Testis (tissue), 3 donors: ENCODE measurements around the gene TENM4. TPM values are rescaled to one million over a fixed set of nuclear protein-coding genes. Genes with fewer than 3 reads are reported as not detected.

Source experiments
- DNase-seq: peaks from one replicate; pipeline ENCODE4 v3.0.0-alpha.2; 2019
- H3K27ac ChIP-seq, 2 donors: fragments of 200-600 bp; sonication (generic); one replicate each; pipeline ENCODE4 v1.5.1; 2019
- H3K27me3 ChIP-seq: fragments of 200-600 bp; sonication (generic); one replicate; pipeline ENCODE4 v1.5.1; 2019
- H3K36me3 ChIP-seq: fragments of 200-600 bp; sonication (generic); one replicate; pipeline ENCODE4 v1.5.1; 2017; ENCODE audit warnings: low read depth; ENCODE audit errors: missing control alignments
- H3K4me1 ChIP-seq: fragments of 200-600 bp; sonication (generic); one replicate; pipeline ENCODE4 v1.5.1; 2019
- H3K4me3 ChIP-seq, 2 donors: fragments of 200-600 bp; sonication (generic); one replicate each; pipeline ENCODE4 v1.5.1; 2017 to 2019
- H3K9me3 ChIP-seq: fragments of 200-600 bp; sonication (generic); one replicate; pipeline ENCODE4 v1.5.1; 2017
- POLR2A ChIP-seq: fragments of 450-650 bp; IDR thresholded peaks from one replicate; pipeline ENCODE4 v1.6.1; 2017; ENCODE audit warnings: antibody characterized with exemption, mild to moderate bottlenecking, moderate library complexity
- WGBS, 2 donors: methylation state at CpG; one replicate each; pipeline ENCODE4 v1.1.5; 2018; 5-methylcytosine and 5-hydroxymethylcytosine counted together
- intact Hi-C: fragments of 100-400 bp; cut with DNase I; formaldehyde crosslinking; loops from one replicate; pipeline ENCODE4 v1.15.1; 2023; ENCODE audit warnings: low total_unique reads
- polyA plus RNA-seq: library from polyadenylated mRNA; stranded (reverse); fragments of 350-450 nt; fragmentation: Illumina TruSeq; extraction: RNeasy Lipid Tissue Mini Kit (QIAGEN cat#74804); gene quantifications from one replicate; pipeline ENCODE4 v1.2.3, GENCODE V29; 2014; ENCODE audit warnings: low read depth, low replicate concordance; ENCODE audit not compliant: insufficient read depth
- total RNA-seq, 2 donors: library from RNA; depleted of rRNA; stranded (reverse); fragments of >200 nt; gene quantifications; one replicate each; pipeline ENCODE4 v1.2.3, GENCODE V29; 2016
- TF ChIP-seq, protein P1 (sequence below), 3 experiments: fragments of 450-650 bp in 2 of 3; fragments of 200-600 bp in 1 of 3; sonication (generic) in 1 of 3; IDR thresholded peaks; one replicate each; pipeline ENCODE4 v1.5.1; 2016 to 2019; ENCODE audit warnings: antibody characterized with exemption in 3 of 3, mild to moderate bottlenecking in 2 of 3, moderate library complexity in 1 of 3

Gene TENM4
- total and polyA plus RNA-seq, 3 donors from 2014 or later, result 10.6 to 17.9 (median 11.4) TPM

DNA sequence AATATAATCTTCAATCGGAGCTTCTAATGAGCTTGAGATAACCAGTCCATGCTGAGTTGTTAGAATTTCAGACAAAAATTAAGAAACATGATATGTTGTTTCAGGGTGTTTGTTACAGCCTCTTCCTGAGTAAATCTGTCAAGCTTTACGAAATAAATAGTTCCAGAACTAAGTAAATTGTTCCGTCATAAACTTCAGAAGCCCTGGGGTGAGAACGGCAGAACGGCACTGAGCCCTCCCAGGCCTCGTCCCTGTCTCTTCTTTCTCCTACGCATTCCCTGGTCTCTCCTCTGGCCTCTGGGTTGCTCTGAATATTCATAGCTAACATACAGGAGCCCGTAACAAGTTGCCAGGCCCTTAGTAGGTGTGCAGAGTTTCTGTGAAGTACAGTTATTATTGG is 475.4 kb downstream of the TENM4 start:
- TF ChIP-seq POLR2A, result no peak
- TF ChIP-seq, protein P1, sequence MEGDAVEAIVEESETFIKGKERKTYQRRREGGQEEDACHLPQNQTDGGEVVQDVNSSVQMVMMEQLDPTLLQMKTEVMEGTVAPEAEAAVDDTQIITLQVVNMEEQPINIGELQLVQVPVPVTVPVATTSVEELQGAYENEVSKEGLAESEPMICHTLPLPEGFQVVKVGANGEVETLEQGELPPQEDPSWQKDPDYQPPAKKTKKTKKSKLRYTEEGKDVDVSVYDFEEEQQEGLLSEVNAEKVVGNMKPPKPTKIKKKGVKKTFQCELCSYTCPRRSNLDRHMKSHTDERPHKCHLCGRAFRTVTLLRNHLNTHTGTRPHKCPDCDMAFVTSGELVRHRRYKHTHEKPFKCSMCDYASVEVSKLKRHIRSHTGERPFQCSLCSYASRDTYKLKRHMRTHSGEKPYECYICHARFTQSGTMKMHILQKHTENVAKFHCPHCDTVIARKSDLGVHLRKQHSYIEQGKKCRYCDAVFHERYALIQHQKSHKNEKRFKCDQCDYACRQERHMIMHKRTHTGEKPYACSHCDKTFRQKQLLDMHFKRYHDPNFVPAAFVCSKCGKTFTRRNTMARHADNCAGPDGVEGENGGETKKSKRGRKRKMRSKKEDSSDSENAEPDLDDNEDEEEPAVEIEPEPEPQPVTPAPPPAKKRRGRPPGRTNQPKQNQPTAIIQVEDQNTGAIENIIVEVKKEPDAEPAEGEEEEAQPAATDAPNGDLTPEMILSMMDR (IDR thresholded peaks at IDR 0.05), result no peak
- no peak for DNase-seq
- H3K4me1 ChIP-seq, result no peaks in the 10 kb centered on the region
- no peak overlapping the region for H3K27ac ChIP-seq
- no peak overlapping the region for H3K4me3 ChIP-seq
- intact Hi-C loops, result no loop called here
- WGBS, 2 donors, result 87 to 91% methylated on average over 8 of the region's 8 CpGs
- H3K36me3 ChIP-seq, result no peaks in the 10 kb centered on the region
- H3K27me3 ChIP-seq, result no peaks in the 10 kb centered on the region
- H3K9me3 ChIP-seq, result no peaks in the 10 kb centered on the region

GRCh38 chr11:78961937-78962701 is 478.7 kb downstream of the TENM4 start:
- H3K4me1 ChIP-seq, result no peaks in the 10 kb centered on the region
- H3K36me3 ChIP-seq, result no peaks in the 10 kb centered on the region
- 20 to 31% methylated on average over 36 of the region's 36 CpGs for WGBS, 2 donors
- no peaks in the 10 kb centered on the region for H3K27me3 ChIP-seq
- no peak overlapping the region for H3K27ac ChIP-seq
- intact Hi-C loops, result no loop called here
- peak; percentile 71 for DNase-seq
- TF ChIP-seq POLR2A, result no peak
- TF ChIP-seq, protein P1 (IDR thresholded peaks at IDR 0.05), result no peak
- peak overlapping the region; percentile 5 to 30 for H3K4me3 ChIP-seq
- no peaks in the 10 kb centered on the region for H3K9me3 ChIP-seq

- Histone ChIP-seq H3K9me3 (no peaks in the 10 kb centered on the region), H3K4me1 (no peaks in the 10 kb centered on the region), H3K36me3 (no peaks in the 10 kb centered on the region), H3K27me3 (no peaks in the 10 kb centered on the region), H3K4me3 (peak overlapping the region in 1 of 2 donors; percentile 30), H3K27ac (no peak overlapping the region)
- no peak for TF ChIP-seq POLR2A
- TF ChIP-seq, protein P1 (IDR thresholded peaks at IDR 0.05), result peak in 1 of 3 experiments; percentile 31
- DNase-seq, result peak; percentile 48
- intact Hi-C loops, result no loop called here
- 41 to 67% methylated on average over 3 of the region's 3 CpGs for WGBS, 2 donors
These were observed 479.6 kb downstream of the TENM4 start for GRCh38 chr11:78961247-78961646.

DNA sequence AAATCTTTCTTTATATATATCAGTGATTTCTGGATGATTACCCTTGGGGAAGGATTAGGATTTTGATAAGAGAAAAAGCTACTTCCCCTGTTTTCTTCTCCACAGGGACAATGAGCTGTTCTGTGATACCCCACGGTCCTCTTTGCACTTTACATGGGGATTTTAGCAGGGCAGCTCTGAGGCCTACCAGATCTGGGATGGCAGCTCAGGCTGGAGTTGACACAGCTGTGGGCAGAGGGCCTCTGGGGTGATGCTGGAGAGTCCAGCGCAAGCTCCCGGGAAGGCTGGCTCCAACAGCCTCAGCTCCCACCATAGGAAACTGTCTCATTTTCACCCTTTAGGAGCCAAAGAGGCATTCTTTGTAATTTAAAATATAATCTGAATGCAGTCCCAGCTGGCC is 482.4 kb downstream of the TENM4 start:
- Histone ChIP-seq H3K27ac (no peak overlapping the region), H3K36me3 (no peaks in the 10 kb centered on the region), H3K4me3 (no peak overlapping the region), H3K9me3 (no peaks in the 10 kb centered on the region), H3K4me1 (no peaks in the 10 kb centered on the region), H3K27me3 (no peaks in the 10 kb centered on the region)
- WGBS, 2 donors, result 88 to 94% methylated on average over 3 of the region's 3 CpGs
- TF ChIP-seq, protein P1 (IDR thresholded peaks at IDR 0.05), result no peak
- no peak for TF ChIP-seq POLR2A
- intact Hi-C loops, result no loop called here
- no peak for DNase-seq
